Measurements from ENCODE around the gene DBP. TPM values are rescaled to one million over a fixed set of nuclear protein-coding genes. Genes with fewer than 3 reads are reported as not detected.
A peak's percentile ranks its signal among the peaks of the same experiment; 100 is the strongest.

Gene DBP
- total RNA-seq, 2 experiments from 2014 or later, result 10.8 to 13.1 TPM

DNA sequence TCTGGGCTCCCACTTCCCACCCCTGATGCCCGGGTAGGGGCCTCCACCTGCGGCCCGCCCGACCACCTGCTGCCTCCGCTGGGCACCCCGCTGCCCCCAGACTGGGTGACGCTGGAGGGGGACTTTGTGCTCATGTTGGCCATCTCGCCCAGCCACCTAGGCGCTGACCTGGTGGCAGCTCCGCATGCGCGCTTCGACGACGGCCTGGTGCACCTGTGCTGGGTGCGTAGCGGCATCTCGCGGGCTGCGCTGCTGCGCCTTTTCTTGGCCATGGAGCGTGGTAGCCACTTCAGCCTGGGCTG lies 7.9 kb downstream of the DBP start:
- Mint-ChIP-seq H3K36me3 (ENCODE audit: low read depth) (peaks cover 4% of the 10 kb centered on the region), H3K27ac (no peak overlapping the region), H3K9me3 (no peaks in the 10 kb centered on the region), H3K27me3 (no peaks in the 10 kb centered on the region), H3K4me1 (ENCODE audit: low read depth) (peaks cover 41% of the 10 kb centered on the region), H3K4me3 (no peak overlapping the region)
- ATAC-seq (no peak), DNase-seq (no peak)
- intact Hi-C loops (cut with micrococcal nuclease), result no loop called here
- POLR2A ChIA-PET, result interaction anchor here (9.6 kb wide), 1 partner anchor 10 kb away, joined by 154 read pairs; the partner anchor contains the start of genes FAM83E, RPL18 and SPHK2
- no peak for TF ChIP-seq CTCF (IDR thresholded peaks at IDR 0.05)
- CTCF ChIA-PET, result no interaction called here

DNA sequence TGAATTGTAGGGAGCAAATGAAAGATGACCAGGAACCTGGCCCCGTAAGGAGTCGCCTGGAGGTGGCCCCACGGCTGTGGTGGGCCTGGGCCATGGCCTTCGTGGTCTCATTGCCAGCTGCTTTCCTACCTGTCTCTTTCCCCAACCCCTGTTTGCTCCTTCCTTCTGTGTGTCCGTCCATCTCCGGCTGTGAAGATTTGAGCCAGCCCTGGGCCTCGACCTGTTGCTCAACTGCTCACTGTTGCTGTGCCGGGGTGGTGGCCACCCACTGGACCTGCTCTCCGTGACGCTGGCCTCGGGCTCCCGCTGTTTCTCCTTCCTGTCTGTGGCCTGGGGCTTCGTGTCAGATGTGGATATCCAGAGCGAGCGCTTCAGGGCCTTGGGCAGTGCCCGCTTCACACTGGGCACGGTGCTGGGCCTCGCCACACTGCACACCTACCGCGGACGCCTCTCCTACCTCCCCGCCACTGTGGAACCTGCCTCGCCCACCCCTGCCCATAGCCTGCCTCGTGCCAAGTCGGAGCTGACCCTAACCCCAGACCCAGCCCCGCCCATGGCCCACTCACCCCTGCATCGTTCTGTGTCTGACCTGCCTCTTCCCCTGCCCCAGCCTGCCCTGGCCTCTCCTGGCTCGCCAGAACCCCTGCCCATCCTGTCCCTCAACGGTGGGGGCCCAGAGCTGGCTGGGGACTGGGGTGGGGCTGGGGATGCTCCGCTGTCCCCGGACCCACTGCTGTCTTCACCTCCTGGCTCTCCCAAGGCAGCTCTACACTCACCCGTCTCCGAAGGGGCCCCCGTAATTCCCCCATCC lies 8.5 kb downstream of the DBP start:
- Mint-ChIP-seq H3K27me3 (no peaks in the 10 kb centered on the region), H3K4me3 (no peak overlapping the region), H3K9me3 (no peaks in the 10 kb centered on the region), H3K36me3 (ENCODE audit: low read depth) (peaks cover 6% of the 10 kb centered on the region), H3K4me1 (ENCODE audit: low read depth) (peaks cover 42% of the 10 kb centered on the region), H3K27ac (peak overlapping the region; percentile 3)
- POLR2A ChIA-PET, result interaction anchor here (9.6 kb wide), 1 partner anchor 9 kb away, joined by 154 read pairs; the partner anchor contains the start of genes FAM83E, RPL18 and SPHK2
- TF ChIP-seq CTCF (IDR thresholded peaks at IDR 0.05), result no peak
- CTCF ChIA-PET, result no interaction called here
- ATAC-seq (no peak), DNase-seq (no peak)
- intact Hi-C loops (cut with micrococcal nuclease), result no loop called here

DNA sequence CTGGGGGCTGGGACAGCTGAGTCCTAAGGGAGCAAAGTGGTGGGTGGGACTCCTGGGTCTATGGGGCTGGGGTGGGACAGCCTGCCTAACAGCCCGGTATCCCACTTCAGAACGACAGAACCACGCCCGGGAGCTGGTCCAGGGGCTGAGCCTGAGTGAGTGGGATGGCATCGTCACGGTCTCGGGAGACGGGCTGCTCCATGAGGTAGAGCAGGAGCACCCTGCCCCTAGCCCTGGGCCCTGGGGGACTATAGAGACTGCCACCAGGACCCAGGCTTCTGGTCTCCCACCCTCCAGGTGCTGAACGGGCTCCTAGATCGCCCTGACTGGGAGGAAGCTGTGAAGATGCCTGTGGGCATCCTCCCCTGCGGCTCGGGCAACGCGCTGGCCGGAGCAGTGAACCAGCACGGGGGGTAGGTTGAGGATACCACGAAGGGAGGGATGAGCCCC lies 9.3 kb downstream of the DBP start:
- no peaks in the 10 kb centered on the region for H3K9me3 Mint-ChIP-seq
- H3K4me3 Mint-ChIP-seq, result no peak overlapping the region
- DNase-seq (no peak), ATAC-seq (no peak)
- no peaks in the 10 kb centered on the region for H3K27me3 Mint-ChIP-seq
- no peak for TF ChIP-seq CTCF (IDR thresholded peaks at IDR 0.05)
- CTCF ChIA-PET, result no interaction called here
- H3K4me1 Mint-ChIP-seq (ENCODE audit: low read depth), result peaks cover 41% of the 10 kb centered on the region
- H3K36me3 Mint-ChIP-seq (ENCODE audit: low read depth), result peaks cover 11% of the 10 kb centered on the region
- H3K27ac Mint-ChIP-seq, result peak overlapping the region; percentile 71
- POLR2A ChIA-PET, result interaction anchor here (1.5 to 9.6 kb wide), 2 partner anchors 8 to 15 kb away, joined by 4 to 154 read pairs; partner anchors contain the start of genes FAM83E, RPL18 and SPHK2
- intact Hi-C loops (cut with micrococcal nuclease), result no loop called here

DNA sequence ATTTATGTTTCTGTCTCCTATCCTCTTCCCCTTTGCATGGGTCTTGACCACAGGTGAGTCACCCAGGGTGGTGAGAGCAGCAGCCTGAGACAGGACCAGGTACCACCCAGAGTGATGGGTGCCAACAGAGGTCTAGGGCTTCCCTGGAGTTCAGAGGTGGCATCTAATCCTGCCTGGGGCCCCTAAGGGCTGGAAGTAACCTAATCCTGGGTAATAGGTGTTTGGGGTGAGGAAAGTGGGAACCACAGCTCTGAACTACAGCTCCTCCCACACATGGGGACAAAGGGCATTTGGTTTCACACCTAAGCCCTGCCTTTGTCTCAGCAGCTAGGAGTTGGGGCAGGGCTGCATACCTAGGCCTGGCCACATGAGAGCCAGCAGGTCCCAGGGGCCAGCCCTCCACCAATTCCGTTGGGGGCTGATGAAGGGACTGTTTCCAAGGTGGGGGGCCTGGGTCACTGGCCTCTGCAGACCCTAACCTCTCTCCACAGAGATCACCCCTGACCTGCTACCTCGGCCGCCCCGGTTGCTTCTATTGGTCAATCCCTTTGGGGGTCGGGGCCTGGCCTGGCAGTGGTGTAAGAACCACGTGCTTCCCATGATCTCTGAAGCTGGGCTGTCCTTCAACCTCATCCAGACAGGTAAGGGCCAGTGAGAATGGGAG lies 9.8 kb downstream of the DBP start:
- DNase-seq (peak; percentile 75), ATAC-seq (peak; percentile 43)
- Mint-ChIP-seq H3K4me1 (ENCODE audit: low read depth) (peaks cover 38% of the 10 kb centered on the region), H3K27me3 (no peaks in the 10 kb centered on the region), H3K9me3 (no peaks in the 10 kb centered on the region), H3K36me3 (ENCODE audit: low read depth) (peaks cover 13% of the 10 kb centered on the region), H3K27ac (peak overlapping the region; percentile 71), H3K4me3 (no peak overlapping the region)
- ChIA-PET CTCF (no interaction called here), POLR2A (interaction anchor here (0.6 to 9.6 kb wide), 3 partner anchors 8 to 14 kb away, joined by 4 to 154 read pairs (median 4); partner anchors contain the start of genes FAM83E, RPL18 and SPHK2)
- intact Hi-C loops (cut with micrococcal nuclease), result no loop called here
- no peak for TF ChIP-seq CTCF (IDR thresholded peaks at IDR 0.05)

GRCh38 chr19:48625891-48626327 lies 11.3 kb downstream of the DBP start:
- H3K27ac Mint-ChIP-seq, result no peak overlapping the region
- H3K9me3 Mint-ChIP-seq, result no peaks in the 10 kb centered on the region
- intact Hi-C loops (cut with micrococcal nuclease), result no loop called here
- ATAC-seq, result no peak
- H3K4me1 Mint-ChIP-seq (ENCODE audit: low read depth), result peaks cover 41% of the 10 kb centered on the region
- TF ChIP-seq CTCF (IDR thresholded peaks at IDR 0.05), result no peak
- H3K27me3 Mint-ChIP-seq, result no peaks in the 10 kb centered on the region
- no peak for DNase-seq
- CTCF ChIA-PET, result no interaction called here
- POLR2A ChIA-PET, result interaction anchor here (9.6 kb wide), 1 partner anchor 6 kb away, joined by 154 read pairs; the partner anchor contains the start of genes FAM83E, RPL18 and SPHK2
- H3K4me3 Mint-ChIP-seq, result no peak overlapping the region
- peaks cover 20% of the 10 kb centered on the region for H3K36me3 Mint-ChIP-seq (ENCODE audit: low read depth)

Data from activated CD8-positive, alpha-beta T cell treated with anti-CD3 and anti-CD28 coated beads for 36 hours (primary cell).